HepG2 (cell line): ENCODE data around the gene ZSCAN2. TPM values are rescaled to one million over a fixed set of nuclear protein-coding genes. Genes with fewer than 3 reads are reported as not detected.

ENCODE experiments used
- CENPBD1 ChIP-seq: sonication (generic); formaldehyde crosslinking; IDR thresholded peaks from 2 replicates; pipeline ENCODE4 v1.8.0; 2022; ENCODE audit warnings: missing genetic modification reagents, low read depth, mild to moderate bottlenecking, borderline replicate concordance
- CREB1 ChIP-seq, 2 experiments: fragments of 450-650 bp in 1 of 2; IDR thresholded peaks; 2 replicates each; pipeline ENCODE4 v1.6.1; 2016 to 2017; ENCODE audit warnings: control low read depth in 1 of 2, mild to moderate bottlenecking in 1 of 2, missing compliant biosample characterization in 1 of 2, missing genetic modification characterization in 1 of 2
- ETV5 ChIP-seq: IDR thresholded peaks from 2 replicates; pipeline ENCODE4 v1.6.1; 2018; ENCODE audit warnings: missing biosample characterization, missing genetic modification reagents, inconsistent platforms, borderline replicate concordance
- HNRNPL ChIP-seq: fragments of 200-400 bp; formaldehyde crosslinking; IDR thresholded peaks from 2 replicates; pipeline ENCODE4 v1.6.1; 2017; ENCODE audit warnings: mild to moderate bottlenecking, low read depth, low read length
- KLF9 ChIP-seq: IDR thresholded peaks from 2 replicates; pipeline ENCODE4 v1.6.1; 2016; ENCODE audit warnings: low read depth
- MAX ChIP-seq: IDR thresholded peaks from 2 replicates; pipeline ENCODE4 v1.6.1; 2012; ENCODE audit warnings: inconsistent platforms
- MED8 ChIP-seq: sonication (generic); formaldehyde crosslinking; IDR thresholded peaks from 2 replicates; pipeline ENCODE4 v1.8.1; 2023; ENCODE audit warnings: mild to moderate bottlenecking, missing genetic modification reagents; ENCODE audit not compliant: insufficient replicate concordance
- MXD4 ChIP-seq: IDR thresholded peaks from 2 replicates; pipeline ENCODE4 v1.6.1; 2016; ENCODE audit warnings: mild to moderate bottlenecking, missing biosample characterization, missing genetic modification reagents
- MYNN ChIP-seq: sonication (generic); formaldehyde crosslinking; IDR thresholded peaks from 2 replicates; pipeline ENCODE4 v1.4.0; 2020; ENCODE audit warnings: mild to moderate bottlenecking, low read depth, missing genetic modification reagents
- PHF5A ChIP-seq: IDR thresholded peaks from one replicate; pipeline ENCODE4 v1.6.1; 2018; ENCODE audit warnings: low read depth, missing genetic modification reagents; ENCODE audit not compliant: unreplicated experiment
- PLRG1 ChIP-seq: fragments of 450-650 bp; conservative IDR thresholded peaks from 2 replicates; pipeline ENCODE4 v1.6.1; 2016
- RAD21 ChIP-seq: fragments of 450-650 bp; formaldehyde crosslinking; IDR thresholded peaks from 2 replicates; pipeline ENCODE4 v1.5.0; 2020; ENCODE audit warnings: mild to moderate bottlenecking
- RBM39 ChIP-seq: fragments of 200-400 bp; formaldehyde crosslinking; IDR thresholded peaks from one replicate; pipeline ENCODE4 v1.6.1; 2018; ENCODE audit warnings: antibody characterized with exemption, mild to moderate bottlenecking, low read depth, low read length; ENCODE audit not compliant: poor library complexity, severe bottlenecking
- SAP130 ChIP-seq: IDR thresholded peaks from 2 replicates; pipeline ENCODE4 v1.6.1; 2016; ENCODE audit warnings: low read depth
- SOX6 ChIP-seq, 2 experiments: fragments of 450-650 bp in 1 of 2; sonication (generic) in 1 of 2; formaldehyde crosslinking in 1 of 2; IDR thresholded peaks; 2 replicates each; pipeline versions ENCODE4 v1.4.0 to v1.6.1; 2017 to 2020; ENCODE audit warnings: antibody characterized with exemption in 1 of 2, mild to moderate bottlenecking in 1 of 2, missing genetic modification reagents in 1 of 2
- STAG1 ChIP-seq: sonication (generic); formaldehyde crosslinking; IDR thresholded peaks from 2 replicates; pipeline ENCODE4 v1.4.0; 2020; ENCODE audit warnings: missing genetic modification reagents
- TEAD3 ChIP-seq: optimal IDR thresholded peaks from 2 replicates; pipeline ENCODE3; 2016; ENCODE audit warnings: borderline replicate concordance
- ZBTB4 ChIP-seq: sonication (generic); formaldehyde crosslinking; IDR thresholded peaks from 2 replicates; pipeline ENCODE4 v1.4.0; 2020; ENCODE audit warnings: missing genetic modification reagents, mild to moderate bottlenecking, borderline replicate concordance
- ZFP36L1 ChIP-seq: sonication (generic); formaldehyde crosslinking; IDR thresholded peaks from 2 replicates; pipeline ENCODE4 v1.8.0; 2022; ENCODE audit warnings: mild to moderate bottlenecking, missing genetic modification reagents, moderate library complexity
- ZMYM4 ChIP-seq: sonication (generic); formaldehyde crosslinking; IDR thresholded peaks from 2 replicates; pipeline ENCODE4 v1.8.1; 2023; ENCODE audit warnings: mild to moderate bottlenecking, missing genetic modification reagents
- ZNF230 ChIP-seq: sonication (generic); formaldehyde crosslinking; IDR thresholded peaks from 2 replicates; pipeline ENCODE4 v1.4.0; 2020; ENCODE audit warnings: mild to moderate bottlenecking, missing genetic modification reagents
- ZNF503 ChIP-seq: sonication (generic); formaldehyde crosslinking; IDR thresholded peaks from 2 replicates; pipeline ENCODE4 v1.4.0; 2020; ENCODE audit warnings: missing genetic modification reagents
- ZNF543 ChIP-seq: sonication (generic); formaldehyde crosslinking; IDR thresholded peaks from 2 replicates; pipeline ENCODE4 v1.4.0; 2020; ENCODE audit warnings: mild to moderate bottlenecking, missing genetic modification reagents
- ZNF703 ChIP-seq: sonication (generic); formaldehyde crosslinking; IDR thresholded peaks from 2 replicates; pipeline ENCODE4 v1.5.1; 2020; ENCODE audit warnings: missing genetic modification reagents, mild to moderate bottlenecking, moderate library complexity, borderline replicate concordance
- ZSCAN25 ChIP-seq: sonication (generic); formaldehyde crosslinking; IDR thresholded peaks from 2 replicates; pipeline ENCODE4 v1.8.0; 2022; ENCODE audit warnings: mild to moderate bottlenecking, missing genetic modification reagents
- polyA plus RNA-seq, 8 experiments: library from polyadenylated mRNA; depleted of rRNA in 3 of 8; stranded (reverse) in 7 of 8; unstranded in 1 of 8; fragments of >200 nt; fragmentation: Illumina TruSeq in 4 of 8; extraction: Trizol in 4 of 8; gene quantifications; 2 replicates each; pipeline versions ENCODE4 v1.2.1 to v1.2.3, GENCODE V29; 2011 to 2016; ENCODE audit warnings: low read depth in 4 of 8, missing spikeins in 1 of 8, mixed read lengths in 1 of 8; ENCODE audit not compliant: insufficient read depth in 1 of 8
- total RNA-seq, 5 experiments: library from RNA; depleted of rRNA; stranded (reverse); fragments of >200 nt; fragmentation: Illumina TruSeq; extraction: Trizol; gene quantifications; 2 replicates each; pipeline ENCODE4 v1.2.3, GENCODE V29; 2016; ENCODE audit warnings: low read depth in 1 of 5

ZSCAN2 gene
- total and polyA plus RNA-seq, 2 of the 13 experiments (the other 11 are each of a cell fraction or from before 2014, with no cell fraction given) = 11.4 to 21.5 TPM

GRCh38 chr15:84654689-84655453, 54.1 kb downstream of the ZSCAN2 start (continued):
- TF ChIP-seq CENPBD1 = no peak
- TF ChIP-seq KLF9 (CRISPR knock-in tag) = no peak
- 0 out of 2 replicates have a peak, but pooled peaks have one; percentile 8 for TF ChIP-seq MAX
- TF ChIP-seq ZBTB4 (CRISPR knock-in tag) = 0 out of 2 replicates have a peak, but pooled peaks have one; percentile 9
- no peak for TF ChIP-seq SOX6 (IDR thresholded peaks at IDR 0.05)
- TF ChIP-seq SOX6 (CRISPR knock-in tag; IDR thresholded peaks at IDR 0.05) = no peak
- TF ChIP-seq ZSCAN25 (CRISPR knock-in tag) = no peak
- TF ChIP-seq HNRNPL = peak; percentile 98
- peak; percentile 40 for TF ChIP-seq TEAD3
- TF ChIP-seq RAD21 (CRISPR knock-in tag) = peak; percentile 39; the same call in 1 of the 2 replicates
- TF ChIP-seq MXD4 (CRISPR knock-in tag) = no peak
- TF ChIP-seq ZNF703 (CRISPR knock-in tag) = no peak
- TF ChIP-seq PHF5A = no peak
- TF ChIP-seq RBM39 = peak; percentile 12
- no peak for TF ChIP-seq ZNF503 (CRISPR knock-in tag)
- TF ChIP-seq PLRG1 = no peak
- 0 out of 2 replicates have a peak, but pooled peaks have one; percentile 9 for TF ChIP-seq ZNF543 (CRISPR knock-in tag)
- 0 out of 2 replicates have a peak, but pooled peaks have one; percentile 20 for TF ChIP-seq ZNF230 (CRISPR knock-in tag)
- no peak for TF ChIP-seq ETV5 (CRISPR knock-in tag)
- TF ChIP-seq MED8 (CRISPR knock-in tag) = no peak
- no peak for TF ChIP-seq CREB1 (IDR thresholded peaks at IDR 0.05)
- TF ChIP-seq CREB1 (CRISPR knock-in tag; IDR thresholded peaks at IDR 0.05) = no peak
- TF ChIP-seq MYNN (CRISPR knock-in tag) = no peak
- no peak for TF ChIP-seq ZMYM4 (CRISPR knock-in tag)
- peak; percentile 46 for TF ChIP-seq STAG1 (CRISPR knock-in tag)
- no peak for TF ChIP-seq ZFP36L1 (CRISPR knock-in tag)
- TF ChIP-seq SAP130 (CRISPR knock-in tag) = no peak
